Activated T-helper 2 cell treated with anti-CD3 and anti-CD28 coated beads, Interferon-gamma antibody, Interleukin-2, Interleukin-4, amounts not matched to agents 10 μg/mL and 5 μg/mL and 100 μg/mL, durations not matched to agents 14 hours and 24 hours and 36 hours (primary cell): Measurements from ENCODE around the gene LCE5A. TPM values are rescaled to one million over a fixed set of nuclear protein-coding genes. Genes with fewer than 3 reads are reported as not detected.
"Not testable (repeated sequence)": the region's sequence is repeated elsewhere in the genome, so short reads cannot be mapped to it uniquely, and the experiment has no call there.

ENCODE experiments used
- DNase-seq: peaks from one replicate; pipeline ENCODE4 v3.0.0; 2021; ENCODE audit warnings: low spot score
- H3K27ac Mint-ChIP-seq: one replicate; pipeline ENCODE4 v1.8.0; 2021; ENCODE audit warnings: mixed read lengths
- H3K27me3 Mint-ChIP-seq: one replicate; pipeline ENCODE4 v1.8.0; 2021; ENCODE audit warnings: low read depth, mixed read lengths
- H3K36me3 Mint-ChIP-seq: one replicate; pipeline ENCODE4 v1.8.0; 2021; ENCODE audit warnings: low read depth, mixed read lengths
- H3K4me1 Mint-ChIP-seq: one replicate; pipeline ENCODE4 v1.8.0; 2021; ENCODE audit warnings: low read depth, mixed read lengths
- H3K4me3 Mint-ChIP-seq: one replicate; pipeline ENCODE4 v1.8.0; 2021; ENCODE audit warnings: low read depth, mild to moderate bottlenecking, moderate library complexity, mixed read lengths
- H3K9me3 Mint-ChIP-seq: one replicate; pipeline ENCODE4 v1.8.0; 2021; ENCODE audit warnings: mixed read lengths
- intact Hi-C: fragments of 100-400 bp; cut with micrococcal nuclease; formaldehyde crosslinking; loops from one replicate; pipeline ENCODE4 v1.15.1; 2023
- total RNA-seq: library from RNA; stranded (reverse); gene quantifications from 2 replicates; pipeline ENCODE4 v1.2.3, GENCODE V29; 2022

The LCE5A gene
- total RNA-seq, 1 donor from 2014 or later, result not detected

DNA sequence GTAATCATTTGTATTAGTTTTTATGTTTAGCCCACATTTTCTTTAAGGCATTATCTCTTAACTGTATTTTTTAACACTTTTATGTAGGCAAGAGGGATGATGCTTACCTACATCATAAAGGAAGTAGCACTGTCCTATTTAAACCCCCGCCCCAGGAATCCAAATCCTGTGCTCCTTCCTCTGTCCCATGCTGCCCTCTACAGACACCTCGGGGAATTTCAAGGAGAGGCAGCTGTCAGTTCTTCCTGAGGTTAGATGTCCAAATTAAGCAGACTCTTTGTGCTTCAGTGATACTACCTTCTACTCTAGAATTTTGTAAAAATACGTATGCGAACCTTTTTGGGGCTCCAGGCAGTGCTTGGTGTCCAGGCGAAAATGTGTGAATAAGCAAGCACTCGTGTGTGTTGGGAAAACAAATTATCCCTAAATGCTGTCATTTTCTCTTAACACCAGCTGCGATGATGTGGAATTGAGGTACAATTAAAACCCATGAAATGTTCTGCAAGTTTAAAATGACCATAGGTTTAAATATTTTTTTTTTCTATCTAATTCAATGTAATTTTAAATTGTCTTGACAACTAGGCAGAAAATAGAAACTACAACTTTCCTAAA lies 22.8 kb downstream of the LCE5A start:
- intact Hi-C loops, result no loop called here
- no peak for DNase-seq

DNA sequence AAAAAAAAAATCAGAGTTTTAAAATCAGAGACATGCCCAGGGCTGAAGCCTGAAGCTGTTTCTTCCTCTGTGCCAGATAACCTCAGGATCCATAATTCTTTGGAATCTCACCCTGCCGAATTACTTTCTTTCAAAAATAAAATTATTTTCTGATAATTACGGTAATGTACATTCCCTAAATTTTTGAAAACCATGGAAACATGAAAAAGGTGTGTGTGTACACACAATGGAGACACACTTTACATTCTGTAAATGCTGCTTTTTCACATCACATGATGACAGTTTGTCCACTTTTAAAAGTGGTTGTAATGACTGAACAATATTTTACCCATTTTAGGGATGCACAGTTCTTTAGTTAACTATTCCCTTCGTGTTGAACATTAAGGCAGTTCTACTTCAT lies 25.2 kb downstream of the LCE5A start:
- Mint-ChIP-seq H3K4me3 (no peak overlapping the region), H3K27ac (no peak overlapping the region), H3K9me3 (no peaks in the 10 kb centered on the region), H3K27me3 (peaks cover 8% of the 10 kb centered on the region), H3K36me3 (no peaks in the 10 kb centered on the region), H3K4me1 (no peaks in the 10 kb centered on the region)
- intact Hi-C loops, result no loop called here
- no peak for DNase-seq

More for the DNA sequence above, 22.8 kb downstream of the LCE5A start:
- Mint-ChIP-seq H3K4me1 (no peaks in the 10 kb centered on the region), H3K27me3 (peaks cover 24% of the 10 kb centered on the region), H3K4me3 (no peak overlapping the region), H3K9me3 (no peaks in the 10 kb centered on the region), H3K36me3 (no peaks in the 10 kb centered on the region), H3K27ac (no peak overlapping the region)

DNA sequence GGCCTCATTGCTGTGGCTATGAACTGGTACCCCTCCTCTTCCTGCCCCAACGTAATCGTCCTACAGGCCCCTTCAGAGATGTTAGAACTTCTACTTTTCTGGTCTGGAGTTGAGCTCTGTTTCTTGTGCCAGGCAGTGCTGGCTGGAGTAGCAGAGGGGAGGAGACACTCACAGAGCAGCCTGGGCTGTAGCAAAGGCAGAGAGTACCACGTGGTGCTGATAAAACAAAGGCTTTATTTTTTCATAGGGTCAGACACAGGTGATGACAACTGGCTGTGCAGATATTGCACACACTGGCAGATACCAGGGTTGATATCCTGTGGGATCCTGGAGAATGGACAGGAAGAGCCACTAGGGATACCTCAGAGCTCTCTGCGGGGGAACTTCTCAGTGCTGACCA lies 26.9 kb downstream of the LCE5A start:
- intact Hi-C loops, result no loop called here
- H3K27ac Mint-ChIP-seq, result no peak overlapping the region
- no peak for DNase-seq
- H3K4me1 Mint-ChIP-seq, result no peaks in the 10 kb centered on the region
- H3K9me3 Mint-ChIP-seq, result no peaks in the 10 kb centered on the region
- H3K4me3 Mint-ChIP-seq, result no peak overlapping the region
- peaks cover 3% of the 10 kb centered on the region for H3K27me3 Mint-ChIP-seq
- no peaks in the 10 kb centered on the region for H3K36me3 Mint-ChIP-seq

DNA sequence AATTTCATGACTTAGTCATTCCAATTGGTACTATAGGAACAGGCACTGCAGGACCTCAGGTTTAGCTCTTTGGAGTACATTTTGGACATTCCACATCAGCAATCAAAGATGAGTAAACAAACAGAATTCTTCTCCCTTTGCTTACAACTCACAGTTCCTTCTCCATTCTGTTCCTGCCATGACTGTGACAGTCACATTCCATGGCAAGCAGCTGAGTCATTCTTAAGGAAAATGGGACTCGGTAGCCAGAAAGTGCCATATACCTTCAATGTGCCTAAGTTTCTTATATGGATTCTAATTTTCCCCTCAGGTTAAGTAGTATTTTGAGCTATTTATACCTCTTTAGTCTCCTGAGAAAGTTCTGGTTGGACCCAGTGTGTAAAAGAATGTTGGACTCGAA lies 29.3 kb downstream of the LCE5A start:
- Mint-ChIP-seq H3K27me3 (no peaks in the 10 kb centered on the region), H3K4me1 (no peaks in the 10 kb centered on the region), H3K27ac (no peak overlapping the region), H3K9me3 (no peaks in the 10 kb centered on the region), H3K4me3 (no peak overlapping the region), H3K36me3 (no peaks in the 10 kb centered on the region)
- DNase-seq, result no peak
- intact Hi-C loops, result no loop called here

DNA sequence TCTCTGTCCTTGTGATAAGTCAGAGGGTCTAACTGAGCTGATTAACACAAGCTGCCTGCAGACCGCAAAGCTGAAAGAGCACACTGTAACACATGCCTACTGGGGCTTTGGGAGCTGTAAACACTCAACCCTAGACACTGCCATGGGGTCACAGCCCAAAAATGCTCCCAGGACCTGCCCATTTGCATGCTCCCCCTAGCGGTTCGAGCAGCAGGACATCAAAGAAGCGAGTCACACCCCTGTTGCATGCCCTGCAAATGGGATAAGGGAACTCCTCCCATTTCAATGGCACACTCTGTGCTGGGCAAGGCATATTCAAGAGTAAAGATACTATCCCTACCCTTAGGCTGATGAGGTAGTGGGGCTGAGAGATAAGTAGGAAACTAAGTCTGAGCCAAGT lies 33.2 kb downstream of the LCE5A start:
- no peak for DNase-seq
- Mint-ChIP-seq H3K9me3 (no peaks in the 10 kb centered on the region), H3K27ac (no peak overlapping the region), H3K4me3 (no peak overlapping the region), H3K4me1 (no peaks in the 10 kb centered on the region), H3K36me3 (no peaks in the 10 kb centered on the region), H3K27me3 (no peaks in the 10 kb centered on the region)
- intact Hi-C loops, result no loop called here

DNA sequence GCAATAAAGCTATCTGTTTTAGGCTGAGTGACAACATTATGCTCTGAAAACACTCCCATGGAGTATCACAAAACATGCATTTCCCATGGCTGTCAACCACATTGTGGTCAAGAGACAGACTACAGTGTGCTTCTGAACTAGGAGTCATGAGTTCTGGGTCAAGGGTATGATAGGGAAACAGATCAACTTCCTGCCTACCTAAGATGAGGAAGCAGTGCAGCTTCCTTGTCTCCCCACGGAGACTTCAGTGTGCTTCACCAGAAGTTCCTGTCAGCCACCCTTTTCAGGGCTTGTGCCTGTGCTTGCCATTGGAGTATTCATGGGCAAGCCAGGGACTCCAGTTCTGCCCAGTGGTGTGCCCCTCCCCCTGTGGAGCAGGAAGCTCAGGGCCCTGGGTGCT lies 36.1 kb downstream of the LCE5A start:
- Mint-ChIP-seq H3K27me3 (no peaks in the 10 kb centered on the region), H3K4me1 (no peaks in the 10 kb centered on the region), H3K9me3 (no peaks in the 10 kb centered on the region), H3K36me3 (no peaks in the 10 kb centered on the region), H3K4me3 (no peak overlapping the region), H3K27ac (no peak overlapping the region)
- DNase-seq, result no peak
- intact Hi-C loops, result no loop called here

DNA sequence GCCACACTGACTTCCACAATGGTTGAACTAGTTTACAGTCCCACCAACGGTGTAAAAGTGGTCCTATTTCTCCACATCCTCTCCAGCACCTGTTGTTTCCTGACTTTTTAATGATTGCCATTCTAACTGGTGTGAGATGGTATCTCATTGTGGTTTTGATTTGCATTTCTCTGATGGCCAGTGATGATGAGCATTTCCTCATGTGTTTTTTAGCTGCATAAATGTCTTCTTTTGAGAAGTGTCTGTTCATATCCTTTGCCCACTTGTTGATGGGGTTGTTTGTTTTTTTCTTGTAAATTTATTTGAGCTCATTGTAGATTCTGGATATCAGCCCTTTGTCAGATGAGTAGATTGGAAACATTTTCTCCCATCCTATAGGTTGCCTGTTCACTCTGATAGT lies 37.8 kb downstream of the LCE5A start:
- DNase-seq, H3K9me3 Mint-ChIP-seq, H3K4me3 Mint-ChIP-seq, H3K36me3 Mint-ChIP-seq, H3K4me1 Mint-ChIP-seq, H3K27me3 Mint-ChIP-seq, intact Hi-C loops, H3K27ac Mint-ChIP-seq: not testable (repeated sequence)

Other genes starting within 250 kb of the LCE5A start
- not detected in 2 replicates for gene FLG, start 185.6 kb upstream of the LCE5A start, total RNA-seq
- not detected in 2 replicates for gene FLG2, start 150.8 kb upstream of the LCE5A start, total RNA-seq
- not detected in 2 replicates for gene CRNN, start 96.5 kb upstream of the LCE5A start, total RNA-seq
- not detected in 2 replicates for gene CRCT1, start 3.7 kb downstream of the LCE5A start, total RNA-seq
- gene LCE3E, start 56.0 kb downstream of the LCE5A start, total RNA-seq, result not detected in 2 replicates
- gene LCE3D, start 69.7 kb downstream of the LCE5A start, total RNA-seq, result not detected in 2 replicates
- not detected in 2 replicates for gene LCE3C, start 89.4 kb downstream of the LCE5A start, total RNA-seq
- gene LCE3B, start 103.0 kb downstream of the LCE5A start, total RNA-seq, result not detected in 2 replicates
- gene LCE3A, start 112.3 kb downstream of the LCE5A start, total RNA-seq, result not detected in 2 replicates
- not detected in 2 replicates for gene LCE2D, start 152.6 kb downstream of the LCE5A start, total RNA-seq
- not detected in 2 replicates for gene LCE2C, start 164.5 kb downstream of the LCE5A start, total RNA-seq
- not detected in 2 replicates for gene LCE2B, start 175.3 kb downstream of the LCE5A start, total RNA-seq
- not detected in 2 replicates for gene LCE2A, start 187.5 kb downstream of the LCE5A start, total RNA-seq
- not detected in 2 replicates for gene LCE4A, start 197.4 kb downstream of the LCE5A start, total RNA-seq
- not detected in 2 replicates for gene KPRP, start 247.2 kb downstream of the LCE5A start, total RNA-seq